ENCODE measurements around the gene NRIP3.
"Not testable (repeated sequence)": the region's sequence is repeated elsewhere in the genome, so short reads cannot be mapped to it uniquely, and the experiment has no call there.

The NRIP3 gene

DNA sequence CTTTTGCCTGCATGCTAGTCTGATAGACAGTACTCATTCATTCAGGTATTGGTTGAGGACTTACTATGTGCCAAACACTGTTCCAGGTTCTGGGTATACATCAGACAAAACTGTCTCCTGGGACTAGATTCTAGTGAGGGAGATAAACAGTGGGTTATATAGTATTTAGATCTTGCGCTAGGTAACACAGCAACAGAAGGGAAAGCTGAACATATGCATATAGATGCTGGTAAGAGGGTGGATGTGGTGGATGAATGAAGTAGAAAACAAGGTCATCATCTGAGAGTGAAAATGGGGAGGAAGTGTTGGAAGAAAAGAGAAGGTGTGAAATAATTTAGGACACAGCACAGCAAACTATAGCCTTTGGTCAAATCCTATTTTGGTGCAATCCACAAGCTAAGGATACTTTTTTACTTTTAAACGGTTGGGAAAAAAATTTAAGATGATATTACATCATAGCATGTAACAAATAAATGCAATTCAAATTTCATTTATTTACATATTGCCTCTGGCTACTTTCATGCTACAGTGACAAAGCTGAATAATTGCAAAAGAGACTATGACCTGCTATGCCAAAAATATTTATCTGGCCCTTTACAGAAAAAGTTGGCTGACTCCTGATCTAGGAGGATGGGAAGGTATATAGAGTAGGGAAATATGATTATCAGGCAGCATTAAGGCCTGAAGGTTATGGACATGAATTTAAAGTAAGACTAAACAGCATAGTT lies 32.4 kb downstream of the NRIP3 start:
- no peak for DNase-seq

DNA sequence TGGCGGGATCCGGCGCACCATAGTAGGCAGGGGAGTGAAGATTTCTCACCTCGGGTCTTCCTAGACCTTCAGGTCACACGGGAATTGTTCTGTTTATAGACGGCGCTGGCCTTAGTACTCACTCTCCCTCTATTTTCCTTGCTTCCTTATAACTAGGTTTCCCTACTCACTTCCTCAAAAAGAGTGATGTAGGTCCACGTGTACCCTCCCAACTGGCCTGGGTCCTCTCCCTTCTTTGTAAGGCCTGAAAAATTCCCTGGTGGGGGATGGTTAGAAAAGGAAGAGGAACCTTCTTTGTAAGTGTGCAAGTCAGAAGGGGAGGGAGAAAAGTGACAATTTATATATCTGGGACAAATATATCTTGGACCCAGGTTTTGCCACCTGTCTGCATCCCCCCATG lies 36.6 kb downstream of the NRIP3 start:
- DNase-seq = no peak

DNA sequence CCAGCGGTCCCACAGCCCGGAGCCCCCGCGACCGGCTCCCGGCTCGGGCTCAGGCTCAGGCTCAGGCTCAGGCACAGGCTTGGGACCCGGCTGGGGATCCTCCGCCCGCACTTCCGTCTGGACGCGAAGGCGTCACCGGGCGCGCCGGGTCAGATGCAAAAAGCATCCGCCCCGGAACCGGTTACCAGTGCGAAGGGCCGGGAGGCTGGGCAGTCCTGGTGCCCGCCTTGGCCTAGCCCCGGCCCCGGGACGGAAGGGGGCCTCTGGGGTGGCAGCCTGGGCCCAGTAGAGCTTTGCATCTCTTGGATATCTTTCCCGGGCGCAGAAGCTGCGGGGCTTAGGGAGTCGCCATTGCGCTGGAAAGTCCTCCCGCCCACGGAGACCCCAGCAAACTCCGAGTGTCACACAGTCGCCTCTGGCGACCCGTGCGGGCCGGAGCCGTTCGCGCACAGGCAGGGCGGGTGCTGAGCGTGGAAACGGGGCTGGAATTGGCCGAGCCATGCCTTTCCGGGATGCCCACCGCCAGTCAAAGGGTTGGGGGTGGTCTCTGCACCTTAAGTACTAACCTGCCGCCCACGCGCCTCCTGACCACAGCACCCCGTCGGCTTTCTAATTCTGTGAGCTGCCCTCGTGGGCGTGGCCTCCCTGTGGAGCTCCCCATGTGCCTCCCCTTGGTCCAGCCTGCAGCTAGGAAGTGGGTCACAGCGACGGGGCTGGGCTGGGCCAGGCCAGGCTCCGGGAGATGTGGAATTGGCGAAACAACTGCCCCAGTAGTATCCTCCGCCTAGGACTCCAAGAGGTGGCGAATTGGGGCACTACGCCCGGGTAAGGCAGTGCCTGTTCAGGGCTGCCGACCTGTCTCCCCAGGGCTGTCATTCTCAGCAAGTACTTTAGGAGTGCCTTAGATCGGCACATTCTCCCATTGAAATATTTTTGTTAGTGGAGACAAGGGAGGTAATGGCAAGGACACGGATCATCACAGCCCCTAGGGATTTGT lies 39.2 kb downstream of the NRIP3 start, which contains the start of gene TMEM9B:
TSS of gene TMEM9B (minus strand) at position 119 of the 997 bp plus-strand sequence. CDS start 129 bp downstream, outside the sequence.
- DNase-seq = peak; percentile 48 to 90 (median 70)

DNA sequence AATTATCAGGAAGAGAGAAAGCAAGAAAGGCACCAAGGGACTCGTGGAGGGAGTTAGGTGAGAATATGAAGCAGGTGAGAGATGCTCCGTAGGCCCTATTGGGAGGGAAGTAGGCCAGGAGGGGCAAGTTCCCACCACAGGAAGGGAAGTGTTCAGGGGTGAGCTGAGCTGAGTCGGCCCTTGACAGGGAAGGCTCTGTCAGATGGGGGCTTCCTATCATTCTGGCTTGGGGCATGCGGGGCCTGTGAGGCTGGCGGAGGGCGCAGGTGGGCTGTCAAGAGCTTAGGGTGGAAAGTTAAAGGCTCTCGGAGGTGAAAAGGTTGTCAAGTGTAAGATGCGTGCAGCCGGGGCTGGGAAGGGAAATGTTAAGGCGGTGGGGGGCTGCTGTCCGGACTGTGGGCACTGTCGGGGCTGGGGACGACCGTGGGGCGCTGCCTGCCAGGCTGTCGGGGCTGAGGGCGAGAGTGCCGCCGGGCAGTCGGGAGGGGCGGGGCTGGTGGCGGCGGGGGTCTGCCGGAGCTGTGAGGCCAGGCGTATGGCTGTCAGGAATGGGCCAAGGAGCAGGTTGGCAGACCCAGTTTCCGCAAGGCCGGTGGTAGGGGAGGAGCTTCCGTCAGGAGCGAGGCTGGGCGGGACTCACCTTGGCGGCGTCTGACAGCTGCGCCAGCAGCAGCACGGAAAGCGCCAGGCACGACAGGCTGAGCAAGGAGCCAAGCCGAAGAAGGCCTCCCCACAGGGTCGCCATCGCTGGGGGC lies 40.1 kb downstream of the NRIP3 start:
- peak; percentile 40 to 90 (median 67) for DNase-seq

DNA sequence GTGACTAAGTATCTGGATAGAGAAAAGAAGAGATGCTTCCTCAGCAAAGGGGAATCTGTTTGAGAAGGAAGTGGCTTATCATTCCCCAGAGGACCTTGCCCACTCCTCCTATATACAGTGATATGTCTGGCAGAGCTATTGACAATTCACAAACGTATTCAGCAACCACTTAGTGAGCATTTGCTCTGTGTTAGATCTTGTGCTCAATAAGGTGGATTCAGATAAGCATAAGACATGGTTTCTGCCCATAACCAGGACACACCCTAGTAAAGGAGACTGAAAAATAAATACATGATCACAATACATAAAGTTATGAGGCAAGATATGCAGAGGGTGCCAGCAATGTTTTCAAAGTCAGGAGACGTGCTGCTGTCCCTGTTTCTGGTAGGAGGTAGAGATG lies 41.0 kb downstream of the NRIP3 start:
- no peak for DNase-seq

DNA sequence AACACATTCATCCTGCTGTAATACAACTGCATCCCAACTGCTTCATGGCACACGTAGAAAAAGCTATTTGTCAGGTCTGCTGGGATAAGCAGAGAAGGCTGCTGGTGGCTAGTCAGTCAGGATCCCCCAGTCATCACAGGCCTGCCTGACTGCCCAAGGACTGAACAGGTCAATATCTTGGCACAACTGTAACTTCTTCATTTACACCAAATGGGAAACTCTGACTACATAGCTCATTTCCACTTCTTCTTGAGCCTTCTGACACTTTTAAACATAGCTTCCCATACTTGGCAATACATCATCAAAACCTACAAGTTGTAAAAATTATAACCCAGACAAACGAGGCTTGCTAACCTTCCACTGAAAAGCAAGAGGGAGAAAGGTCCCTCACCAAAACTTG lies 42.4 kb downstream of the NRIP3 start:
- DNase-seq = no peak

DNA sequence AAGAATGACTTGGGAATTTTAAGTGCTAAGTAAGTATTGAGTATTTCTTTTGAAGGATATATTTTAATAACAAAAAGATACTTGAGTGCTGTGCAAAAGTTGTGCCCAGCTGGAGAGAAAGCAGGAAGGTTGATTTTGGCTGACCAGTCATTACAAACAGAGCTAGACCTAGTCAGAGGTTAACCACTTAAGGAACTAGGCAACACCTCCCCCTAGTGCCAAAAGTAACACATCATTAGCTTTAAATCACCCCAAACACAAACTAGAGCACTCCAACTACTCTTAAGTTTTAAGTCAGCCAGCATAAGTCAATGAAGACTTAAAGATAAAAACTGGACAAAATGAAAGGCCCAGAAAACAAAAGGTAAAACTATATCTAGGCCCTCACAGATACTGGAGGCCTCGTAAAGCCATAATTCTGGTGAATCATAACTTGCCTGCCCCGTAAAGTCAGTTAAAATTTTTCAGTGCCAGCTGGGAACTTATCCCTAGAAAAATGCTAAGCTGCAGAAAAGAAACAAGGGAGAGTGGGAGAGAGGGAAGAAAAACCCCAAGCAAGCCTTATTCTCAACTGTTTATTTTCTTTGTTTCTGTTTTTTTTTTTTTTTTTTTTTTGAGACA lies 44.1 kb downstream of the NRIP3 start:
- peak in 1 of 5 experiments; percentile 82 for DNase-seq

DNA sequence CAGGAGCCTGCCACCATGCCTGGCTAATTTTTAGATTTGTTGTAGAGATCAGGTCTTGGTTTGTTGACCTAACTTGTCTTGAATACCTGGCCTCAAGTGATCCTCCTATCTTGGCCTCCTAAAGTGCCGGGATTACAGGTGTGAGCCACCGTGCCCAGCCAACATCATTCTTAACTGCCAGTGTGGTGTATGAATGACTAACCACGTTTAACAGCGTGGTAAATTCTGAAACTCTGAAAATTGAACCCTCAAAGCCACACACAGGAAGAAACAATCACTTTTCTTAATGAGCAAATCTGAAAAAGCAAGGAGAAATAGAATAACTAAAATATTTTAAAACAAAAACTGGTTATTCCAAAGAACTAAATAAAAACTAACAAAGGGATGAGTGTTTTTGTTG lies 46.9 kb downstream of the NRIP3 start:
- peak in 1 of 5 experiments; percentile 66 for DNase-seq

DNA sequence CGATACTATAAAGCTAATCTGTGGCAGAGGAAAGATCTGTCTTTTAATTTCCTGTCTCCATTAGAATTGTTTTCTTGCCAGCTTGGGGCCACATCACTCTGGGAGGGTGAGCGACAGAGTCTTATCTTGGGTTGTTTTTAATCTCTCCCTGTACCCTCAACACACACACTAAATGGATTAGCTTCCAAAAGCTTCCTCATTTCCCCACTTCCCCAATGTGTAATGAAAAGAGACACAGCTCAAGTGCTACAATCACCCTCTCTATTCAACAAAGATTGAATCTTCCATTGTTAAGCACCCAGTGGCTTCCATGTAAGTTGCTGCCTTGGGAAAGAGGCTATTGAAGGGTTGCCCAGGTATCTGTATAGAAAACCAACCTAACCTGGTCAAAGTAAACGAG lies 54.9 kb downstream of the NRIP3 start:
- no peak for DNase-seq

DNA sequence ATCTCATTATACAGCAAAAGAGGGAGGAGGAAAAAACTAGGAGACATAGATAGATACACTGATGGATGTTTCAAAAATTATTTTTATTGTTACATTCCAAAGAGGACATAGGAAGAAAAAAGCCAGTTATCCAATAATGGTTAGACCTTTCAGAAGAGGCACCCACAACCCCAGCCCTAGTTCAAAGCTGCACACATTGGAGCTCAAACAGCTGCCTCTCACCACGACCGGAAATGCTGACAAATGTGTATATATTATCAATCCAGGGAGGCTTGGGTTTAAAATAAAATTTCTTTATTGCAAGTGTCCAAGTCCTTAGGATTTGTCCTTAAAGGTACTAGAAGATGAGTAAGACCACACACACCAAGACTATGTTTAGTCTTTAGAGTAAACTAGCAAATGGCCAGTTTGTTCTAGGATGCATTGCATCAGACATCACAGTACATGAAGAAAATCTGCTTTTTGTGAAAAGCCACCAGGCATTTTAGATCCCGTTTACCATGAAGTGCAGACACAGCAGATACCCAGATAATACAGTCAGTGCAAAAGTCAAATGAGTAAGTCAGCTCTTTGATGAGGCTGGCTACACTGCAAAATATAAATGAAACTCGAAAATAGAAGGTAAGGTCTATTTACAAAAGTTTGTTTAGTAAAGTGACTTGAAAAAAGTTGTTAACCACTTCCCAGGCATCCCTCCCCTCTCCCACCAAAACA lies 56.4 kb downstream of the NRIP3 start:
- peak in 1 of 5 experiments; percentile 53 for DNase-seq

DNA sequence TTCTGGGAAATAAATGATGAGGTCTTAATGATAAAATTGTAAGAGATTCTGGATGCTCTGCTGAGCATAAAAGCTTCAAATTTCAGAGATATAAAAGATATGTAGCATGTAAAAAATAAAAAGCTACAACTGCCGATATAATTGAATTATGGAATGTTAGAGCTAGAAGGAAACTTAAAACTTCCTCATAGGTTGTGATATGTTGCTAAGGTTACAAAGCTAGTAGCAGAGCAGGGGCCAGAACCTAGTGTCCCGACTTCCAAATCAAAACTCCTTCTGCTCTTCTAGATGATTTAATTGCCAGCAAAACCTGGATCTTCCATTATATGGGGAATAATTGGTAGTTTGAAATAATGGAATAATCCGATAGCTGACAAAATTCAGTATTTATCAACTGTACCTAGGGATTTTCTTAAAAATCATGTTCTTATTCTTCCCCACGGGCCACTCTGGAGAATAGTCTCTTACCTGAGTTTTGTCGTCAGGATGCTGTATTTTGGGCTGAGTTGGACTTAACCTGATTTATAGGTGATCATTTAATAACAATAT lies 61.2 kb downstream of the NRIP3 start, which contains the start of gene ASCL3:
TSS of gene ASCL3 (minus strand) at position 499 of the 549 bp plus-strand sequence. CDS start 4,855 bp downstream, outside the sequence.
- no peak for DNase-seq

DNA sequence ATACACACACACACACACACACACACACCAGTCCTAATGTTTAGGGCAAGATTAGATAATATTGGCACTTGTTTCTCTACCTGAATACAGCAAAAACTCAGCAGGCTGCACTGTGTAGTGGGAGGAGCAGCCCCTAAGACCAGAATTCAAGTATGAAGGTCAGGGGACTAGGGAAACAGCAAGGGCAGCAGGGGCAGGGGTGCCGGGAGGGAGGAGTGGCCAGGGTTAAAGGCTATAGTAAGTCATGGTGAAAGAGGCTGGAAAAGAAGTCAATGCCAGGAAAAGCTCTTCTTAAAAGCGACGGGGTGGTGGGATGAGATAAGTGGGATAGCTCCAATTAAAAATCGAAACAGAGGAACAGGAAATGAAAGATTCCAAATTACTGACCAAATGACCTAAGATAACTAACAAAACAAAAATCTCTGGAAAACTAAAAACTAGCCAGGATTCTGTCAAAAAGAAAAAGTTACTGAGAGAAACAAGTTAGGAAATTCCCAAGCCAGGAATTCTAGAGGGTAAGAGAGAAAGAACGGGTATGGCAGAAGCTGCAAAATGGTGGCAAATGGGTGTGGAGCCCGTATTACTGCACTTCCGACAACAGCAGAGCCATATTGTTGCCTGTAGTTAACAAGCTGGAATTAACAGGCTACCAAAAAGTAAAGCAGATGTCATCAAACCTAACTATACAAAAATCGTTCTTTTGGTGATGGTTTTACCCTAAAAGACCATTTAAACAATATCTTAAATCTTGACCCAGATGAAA lies 62.3 kb downstream of the NRIP3 start:
- no peak for DNase-seq

DNA sequence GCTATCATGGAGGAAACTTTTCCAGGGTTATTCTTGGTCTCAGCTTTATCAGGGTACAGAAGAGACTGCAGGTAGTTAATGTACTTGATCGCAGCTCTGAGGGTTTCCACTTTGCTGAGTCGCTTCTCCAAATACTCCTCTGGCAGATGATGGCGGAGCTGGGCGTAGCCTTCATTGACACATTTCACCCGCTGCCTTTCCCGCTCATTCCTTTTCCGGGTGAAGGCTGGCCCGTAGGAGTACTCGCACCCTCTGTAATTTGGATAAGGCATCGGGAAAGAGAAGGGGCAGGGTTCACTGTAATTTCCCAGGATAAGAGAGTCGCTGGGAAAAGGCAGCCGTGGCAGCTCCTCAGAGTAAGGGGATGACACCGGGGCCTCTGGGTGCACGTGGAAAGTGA lies 66.1 kb downstream of the NRIP3 start:
- no peak for DNase-seq

DNA sequence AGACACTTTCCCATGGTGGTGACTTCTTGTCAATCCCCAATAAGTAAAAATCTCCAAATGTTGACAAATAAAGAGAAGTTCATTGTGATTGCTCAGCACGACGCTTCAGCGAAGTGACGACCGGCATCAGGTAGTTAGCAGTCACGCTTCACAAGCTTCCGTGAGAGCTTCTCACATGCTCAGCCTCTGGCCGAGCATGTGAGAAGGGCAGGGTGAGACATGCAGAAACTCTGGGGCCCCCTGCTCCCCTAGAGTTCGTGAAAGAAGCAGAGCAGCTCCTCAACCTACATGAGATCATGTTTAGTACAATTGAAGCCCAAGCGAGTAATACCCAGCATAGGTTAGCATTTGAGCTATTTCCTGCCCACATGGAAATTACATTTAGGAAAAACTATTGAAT lies 66.6 kb downstream of the NRIP3 start:
- DNase-seq = no peak

DNA sequence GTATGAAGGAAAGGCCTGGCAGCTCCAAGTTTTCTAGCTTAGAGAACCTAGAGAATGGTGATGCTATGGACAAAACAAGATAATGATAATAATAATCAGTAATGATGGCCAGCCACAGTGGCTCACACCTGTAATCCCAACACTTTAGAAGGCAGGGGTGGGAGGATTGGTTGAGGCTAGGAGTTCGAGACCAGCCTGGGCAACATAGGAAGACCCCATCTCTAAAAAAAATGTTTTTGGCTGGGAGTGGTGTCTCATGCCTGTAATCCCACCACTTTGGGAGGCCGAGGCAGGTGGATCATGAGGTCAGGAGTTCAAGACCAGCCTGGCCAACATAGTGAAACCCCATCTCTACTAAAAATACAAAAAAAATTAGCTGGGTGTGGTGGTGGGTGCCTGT lies 68.0 kb downstream of the NRIP3 start:
- DNase-seq = not testable (repeated sequence)

DNA sequence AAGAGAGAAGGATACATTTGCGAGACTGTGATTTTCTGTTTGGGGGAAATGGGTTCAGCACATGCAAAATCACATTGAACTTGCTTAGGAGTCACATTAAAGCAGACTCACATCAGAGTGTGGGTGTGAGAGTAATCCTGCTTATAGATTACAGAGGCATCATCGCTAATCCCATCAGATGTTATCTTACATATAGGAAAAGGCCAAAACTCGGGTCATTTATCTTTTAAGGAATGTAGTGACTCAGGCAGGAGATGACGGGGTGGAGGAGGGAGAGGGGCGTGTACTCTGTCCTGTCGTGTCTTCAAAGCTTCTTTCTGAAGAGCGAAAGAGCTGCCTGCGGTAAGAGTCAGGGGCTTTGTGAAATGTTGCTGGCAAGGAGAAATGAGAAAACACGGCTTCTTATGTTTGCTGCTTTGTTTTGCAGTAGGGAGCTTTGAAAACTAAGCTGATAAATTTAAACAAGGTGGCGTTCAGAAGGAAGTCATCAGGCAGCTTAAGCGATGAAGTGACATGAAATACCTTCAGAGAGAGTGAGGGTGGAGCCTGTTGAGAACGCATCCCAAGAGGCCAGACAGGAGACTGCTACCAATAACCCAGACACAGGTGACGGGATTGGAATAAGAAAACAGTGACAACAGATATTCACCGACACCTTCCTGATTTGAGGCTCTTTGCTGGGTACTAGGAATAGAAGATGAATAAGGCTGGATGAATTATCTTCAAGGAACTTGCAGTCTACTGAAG lies 68.9 kb downstream of the NRIP3 start:
- DNase-seq = no peak

DNA sequence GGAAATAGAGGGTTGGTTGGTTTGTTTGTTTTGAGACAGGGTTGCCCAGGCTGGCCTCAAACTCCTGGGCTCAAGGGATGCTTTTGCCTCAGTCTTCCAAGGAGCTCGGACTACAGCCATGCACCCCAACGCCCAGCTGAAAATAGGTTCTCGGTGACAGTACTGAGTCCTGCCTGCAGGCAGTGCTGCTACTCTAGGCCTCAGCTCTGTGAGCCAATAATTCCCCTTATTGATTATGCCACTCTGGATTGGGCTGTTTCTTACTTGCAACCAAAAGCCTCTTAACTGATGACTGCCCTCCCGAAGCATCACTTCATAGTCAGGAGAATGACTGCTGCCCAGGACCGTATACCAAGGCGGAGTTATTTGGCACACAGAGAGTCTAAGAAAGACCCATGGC lies 69.9 kb downstream of the NRIP3 start:
- DNase-seq = no peak

DNA sequence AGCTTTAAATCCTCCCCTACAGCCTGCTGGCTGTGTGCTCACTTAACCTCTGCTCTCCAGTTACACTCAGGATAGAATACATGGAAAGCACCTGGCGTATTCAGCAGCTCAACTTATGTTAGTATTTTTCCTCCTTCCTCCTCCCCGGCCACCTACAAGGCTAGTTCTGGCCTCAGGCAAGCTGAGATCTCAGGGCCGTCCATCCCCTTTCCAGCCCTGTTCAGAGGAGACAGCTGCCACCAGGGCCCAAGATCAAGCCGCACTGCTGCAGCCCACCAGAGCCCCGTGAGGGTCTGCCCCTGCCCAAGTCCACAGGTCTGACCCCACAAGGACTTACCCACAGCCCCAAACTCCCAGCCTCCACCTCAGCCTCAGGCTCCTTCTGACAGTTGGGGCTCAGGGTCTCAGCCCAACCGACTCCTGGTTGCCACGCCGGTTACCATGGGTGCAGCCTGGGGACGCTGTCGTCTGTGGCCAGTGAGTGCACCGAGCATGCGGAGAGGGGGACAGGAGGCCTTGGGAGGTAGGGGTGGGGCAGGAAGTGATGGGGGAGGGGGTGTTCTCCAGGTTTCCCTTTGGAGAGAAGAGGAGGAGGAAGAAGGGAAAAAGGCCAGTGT lies 71.1 kb downstream of the NRIP3 start, which contains the start of gene C11orf16:
TSS of gene C11orf16 (minus strand) at position 384 of the 617 bp plus-strand sequence. CDS start 639 bp downstream, outside the sequence.
- DNase-seq = no peak
